Loucy (cell line): Measurements from ENCODE around the gene HOXB4.

Source experiments
- EZH2phosphoT487 ChIP-seq: fragments of 200-600 bp; IDR thresholded peaks from 2 replicates; pipeline ENCODE4 v1.6.1; 2018; ENCODE audit warnings: antibody characterized with exemption, mild to moderate bottlenecking, moderate library complexity, borderline replicate concordance
- TF ChIP-seq, protein P1 (sequence below): fragments of 200-600 bp; sonication (generic); conservative IDR thresholded peaks from 2 replicates; pipeline ENCODE4 v1.5.1; 2014; ENCODE audit warnings: mild to moderate bottlenecking, antibody characterized with exemption, low read length

DNA sequence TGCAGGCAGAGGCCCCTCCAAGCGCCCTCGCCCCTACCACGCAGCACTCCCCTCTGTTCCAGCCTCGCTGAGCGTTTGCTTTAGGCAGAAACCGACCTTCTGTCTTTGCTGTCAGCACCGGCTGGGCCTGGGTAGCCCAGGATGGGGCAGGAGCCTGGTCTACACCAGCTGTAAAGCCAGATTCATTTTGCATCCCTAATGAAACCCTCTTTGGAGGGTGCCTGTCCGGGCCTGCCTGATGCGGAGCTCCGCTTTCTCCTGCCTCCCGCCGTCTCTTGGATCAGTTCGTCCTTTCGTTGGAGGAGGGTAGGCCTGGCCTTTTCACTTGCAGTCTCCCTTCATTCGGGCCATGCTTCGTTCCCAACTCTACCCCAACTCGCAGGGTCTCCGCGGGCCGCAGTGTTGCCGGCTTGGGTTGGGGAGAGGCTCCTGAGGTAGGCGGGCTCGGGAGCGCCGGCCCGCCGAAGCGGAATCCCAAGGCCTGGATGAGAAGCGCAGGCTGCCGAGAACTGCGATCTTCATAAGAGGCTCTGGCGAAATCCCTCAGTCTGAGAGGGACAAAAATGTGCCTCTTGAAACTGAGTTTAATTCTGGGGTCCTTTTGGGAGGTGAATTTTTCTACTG is 41.8 kb upstream of the HOXB4 start:
- TF ChIP-seq, protein P1, sequence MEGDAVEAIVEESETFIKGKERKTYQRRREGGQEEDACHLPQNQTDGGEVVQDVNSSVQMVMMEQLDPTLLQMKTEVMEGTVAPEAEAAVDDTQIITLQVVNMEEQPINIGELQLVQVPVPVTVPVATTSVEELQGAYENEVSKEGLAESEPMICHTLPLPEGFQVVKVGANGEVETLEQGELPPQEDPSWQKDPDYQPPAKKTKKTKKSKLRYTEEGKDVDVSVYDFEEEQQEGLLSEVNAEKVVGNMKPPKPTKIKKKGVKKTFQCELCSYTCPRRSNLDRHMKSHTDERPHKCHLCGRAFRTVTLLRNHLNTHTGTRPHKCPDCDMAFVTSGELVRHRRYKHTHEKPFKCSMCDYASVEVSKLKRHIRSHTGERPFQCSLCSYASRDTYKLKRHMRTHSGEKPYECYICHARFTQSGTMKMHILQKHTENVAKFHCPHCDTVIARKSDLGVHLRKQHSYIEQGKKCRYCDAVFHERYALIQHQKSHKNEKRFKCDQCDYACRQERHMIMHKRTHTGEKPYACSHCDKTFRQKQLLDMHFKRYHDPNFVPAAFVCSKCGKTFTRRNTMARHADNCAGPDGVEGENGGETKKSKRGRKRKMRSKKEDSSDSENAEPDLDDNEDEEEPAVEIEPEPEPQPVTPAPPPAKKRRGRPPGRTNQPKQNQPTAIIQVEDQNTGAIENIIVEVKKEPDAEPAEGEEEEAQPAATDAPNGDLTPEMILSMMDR = no peak
- no peak for TF ChIP-seq EZH2phosphoT487
